ENCODE measurements around the gene PSMC5.
"Not testable (repeated sequence)": the region's sequence is repeated elsewhere in the genome, so short reads cannot be mapped to it uniquely, and the experiment has no call there.

The PSMC5 gene

DNA sequence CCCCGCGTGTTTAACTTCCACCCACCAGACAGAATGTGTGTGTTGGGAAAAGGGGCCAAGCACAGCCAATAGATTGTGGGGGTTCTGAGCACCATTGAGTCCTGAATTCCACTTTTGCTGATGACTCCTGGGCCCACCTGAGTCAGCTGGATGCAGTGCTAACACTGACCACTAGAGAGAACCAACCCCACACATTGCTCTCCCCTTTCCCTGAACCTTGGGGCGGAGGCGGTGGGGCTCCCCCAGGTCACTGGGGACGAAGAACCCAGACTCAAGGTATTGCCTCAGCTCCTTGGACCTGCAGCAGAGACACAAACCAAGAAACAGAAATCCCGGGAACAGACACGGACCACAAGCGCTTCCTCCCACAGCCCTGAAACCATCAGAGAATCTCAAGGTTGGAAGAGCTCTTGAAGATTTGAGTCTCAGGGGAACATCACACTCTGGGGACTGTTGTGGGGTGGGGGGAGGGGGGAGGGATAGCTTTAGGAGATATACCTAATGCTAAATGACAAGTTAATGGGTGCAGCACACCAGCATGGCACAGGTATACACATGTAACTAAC lies 46.9 kb downstream of the PSMC5 start:
- DNase-seq, result not testable (repeated sequence)

DNA sequence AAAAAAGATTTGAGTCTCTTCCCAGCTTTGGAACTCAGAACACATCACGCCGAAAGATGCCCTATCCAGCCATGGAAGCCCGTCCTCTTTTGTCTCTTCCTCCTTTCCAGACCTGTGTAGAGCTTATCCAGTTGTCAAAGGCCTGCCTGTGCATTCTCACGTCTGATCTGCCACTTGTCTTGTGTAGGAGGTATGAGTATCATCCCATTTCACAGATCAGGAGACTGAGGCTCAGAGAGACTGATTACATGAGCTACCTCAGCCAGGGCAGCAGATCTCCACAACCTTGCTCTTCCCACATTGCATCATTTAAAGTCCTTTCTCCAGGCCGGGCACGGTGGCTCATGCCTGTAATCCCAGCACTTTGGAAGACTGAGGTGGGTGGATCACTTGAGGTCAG lies 47.5 kb downstream of the PSMC5 start:
- DNase-seq, result not testable (repeated sequence)

DNA sequence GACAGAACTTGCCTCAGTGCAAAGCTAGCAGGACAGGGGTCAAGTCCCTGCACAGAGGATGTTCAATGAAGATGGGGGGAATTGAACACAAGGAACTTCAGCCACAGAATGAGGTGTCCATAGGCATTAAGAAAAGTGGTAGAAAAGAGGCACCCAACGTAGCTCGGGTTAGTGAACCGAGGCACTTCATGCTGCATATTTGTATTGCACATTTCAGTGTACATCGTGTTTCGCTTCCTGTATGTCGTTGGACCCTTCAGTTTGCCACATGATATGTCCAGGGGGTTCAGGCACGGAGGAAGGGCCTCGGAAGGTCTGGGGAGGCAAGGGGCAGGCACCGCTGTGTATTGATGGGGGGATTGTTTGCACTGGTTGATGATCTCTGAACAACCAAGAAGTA lies 51.2 kb downstream of the PSMC5 start:
- DNase-seq, result not testable (repeated sequence)

DNA sequence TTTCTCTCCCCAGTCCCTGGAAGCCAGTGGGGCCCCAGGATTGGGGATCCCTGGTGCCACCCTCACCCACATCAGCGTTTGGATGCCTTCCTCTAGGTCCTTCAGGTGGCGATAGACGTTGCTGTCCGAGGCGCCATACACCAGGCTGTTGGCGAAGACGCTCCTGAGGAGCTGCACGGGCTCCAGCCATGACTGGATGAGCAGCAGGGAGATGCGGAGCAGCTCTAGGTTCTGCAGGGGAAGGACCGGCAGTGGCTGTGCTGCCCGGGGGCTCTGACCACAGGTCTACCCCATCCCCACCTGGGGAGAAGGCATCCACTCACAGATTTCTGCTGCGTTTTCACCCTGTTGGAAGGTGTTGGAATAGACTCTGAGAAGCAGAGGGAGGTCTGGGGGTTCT lies 53.5 kb downstream of the PSMC5 start:
- DNase-seq, result no peak

DNA sequence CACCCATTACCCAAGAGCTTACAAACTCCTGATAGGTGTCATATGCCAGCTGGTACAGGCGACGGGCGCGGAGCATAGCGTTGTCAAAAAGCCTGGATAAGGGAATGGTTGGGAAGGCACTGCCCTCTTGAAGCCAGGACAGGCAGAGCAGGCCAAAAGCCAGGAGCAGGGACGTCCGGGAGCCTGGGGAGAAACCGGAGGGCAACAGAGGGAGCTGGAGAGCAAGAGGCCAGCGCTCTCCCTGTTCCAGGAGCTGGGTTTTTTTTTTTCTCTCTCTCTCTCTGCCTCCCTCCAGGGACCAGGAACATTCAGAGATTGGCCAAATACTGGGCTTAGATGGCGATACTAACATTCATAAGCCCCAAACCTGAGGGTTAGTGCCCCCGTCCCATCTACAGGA lies 54.1 kb downstream of the PSMC5 start:
- DNase-seq, result not testable (repeated sequence)

Measured in CD4-positive, alpha-beta T cell treated with Interleukin-15 for 1 hour (primary cell).